Caki2 (cell line): ENCODE results near the gene CRIM1. TPM values are rescaled to one million over a fixed set of nuclear protein-coding genes. Genes with fewer than 3 reads are reported as not detected.
A peak's percentile ranks its signal among the peaks of the same experiment; 100 is the strongest.
"Not testable (repeated sequence)": the region's sequence is repeated elsewhere in the genome, so short reads cannot be mapped to it uniquely, and the experiment has no call there.

ENCODE experiments used
- DNase-seq: peaks from one replicate; pipeline ENCODE4 v3.0.0-alpha.2; 2015; ENCODE audit warnings: low read depth
- in situ Hi-C: cut with HindIII; loops from 2 replicates; pipeline ENCODE4 v1.10.0; 2016; ENCODE audit warnings: low sequenced_read_pairs, low pct_unique_long_range_greater_than_20kb, mixed read lengths
- total RNA-seq: library from RNA; depleted of rRNA; stranded (reverse); fragments of >200 nt; shearing (Covaris generic); gene quantifications from 2 replicates; pipeline ENCODE4 v1.2.3, GENCODE V29; 2014; ENCODE audit warnings: low replicate concordance; rRNA removed

Gene CRIM1
- 72.8 and 86.8 TPM in 2 replicates for total RNA-seq

- in situ Hi-C loops = no loop called here
Measured at GRCh38 chr2:36355151-36355889, at the start of gene CRIM1. Gene CRIM1, plus strand, starts transcription at chr2:36355778. Its CDS starts 515 bp downstream, at chr2:36356293.

GRCh38 chr2:36307441-36307840, 48.1 kb upstream of the CRIM1 start:
- no peak for DNase-seq
- in situ Hi-C loops = no loop called here

More at GRCh38 chr2:36355151-36355889, at the start of gene CRIM1:
- peak; percentile 89 for DNase-seq

- DNase-seq, in situ Hi-C loops: not testable (repeated sequence)
Measured at GRCh38 chr2:36310444-36310843, 45.1 kb upstream of the CRIM1 start.

GRCh38 chr2:36318547-36318946, 37.0 kb upstream of the CRIM1 start:
- DNase-seq = no peak

GRCh38 chr2:36322108-36322507, 33.5 kb upstream of the CRIM1 start:
- no peak for DNase-seq
- in situ Hi-C loops = no loop called here

More at GRCh38 chr2:36318547-36318946, 37.0 kb upstream of the CRIM1 start:
- in situ Hi-C loops = no loop called here

- in situ Hi-C loops = no loop called here
- DNase-seq = no peak
Measured at GRCh38 chr2:36326286-36326685, 29.3 kb upstream of the CRIM1 start.

GRCh38 chr2:36329251-36329650, 26.3 kb upstream of the CRIM1 start:
- no peak for DNase-seq
- in situ Hi-C loops = no loop called here

- peak; percentile 65 for DNase-seq
- in situ Hi-C loops = no loop called here
Measured at GRCh38 chr2:36329746-36330472, 25.7 kb upstream of the CRIM1 start.

- in situ Hi-C loops = no loop called here
- no peak for DNase-seq
Measured at GRCh38 chr2:36330473-36331395, 24.8 kb upstream of the CRIM1 start.

- no peak for DNase-seq
- in situ Hi-C loops = no loop called here
Measured at GRCh38 chr2:36333350-36334012, 22.1 kb upstream of the CRIM1 start.

GRCh38 chr2:36335597-36335996, 20.0 kb upstream of the CRIM1 start:
- in situ Hi-C loops = no loop called here
- no peak for DNase-seq

GRCh38 chr2:36336321-36336720, 19.3 kb upstream of the CRIM1 start:
- in situ Hi-C loops = no loop called here

GRCh38 chr2:36337354-36337753, 18.2 kb upstream of the CRIM1 start:
- in situ Hi-C loops = no loop called here
- DNase-seq = no peak

More at GRCh38 chr2:36336321-36336720, 19.3 kb upstream of the CRIM1 start:
- no peak for DNase-seq

GRCh38 chr2:36338124-36338826, 17.3 kb upstream of the CRIM1 start:
- no peak for DNase-seq
- in situ Hi-C loops = no loop called here

- DNase-seq = peak; percentile 72
- in situ Hi-C loops = no loop called here
Measured at GRCh38 chr2:36338827-36339145, 16.8 kb upstream of the CRIM1 start.

- peak; percentile 77 for DNase-seq
- in situ Hi-C loops = no loop called here
Measured at GRCh38 chr2:36339607-36340218, 15.9 kb upstream of the CRIM1 start.

GRCh38 chr2:36343606-36344005, 12.0 kb upstream of the CRIM1 start:
- DNase-seq = no peak
- in situ Hi-C loops = no loop called here
